ENCODE results near the gene MYO9B. TPM values are rescaled to one million over a fixed set of nuclear protein-coding genes. Genes with fewer than 3 reads are reported as not detected.

MYO9B gene
- total and polyA plus RNA-seq, 9 of the 15 experiments (the other 6 are each of a cell fraction or from before 2014, with no cell fraction given): 2.4 to 77.6 (median 23.0) TPM

GRCh38 chr19:17095141-17095919, 19.8 kb downstream of the MYO9B start:
- POLR2A ChIA-PET: interaction anchor here (0.6 to 1.2 kb wide), 4 partner anchors 10 to 20 kb away, joined by 3 to 7 read pairs (median 3); partner anchors contain the start of gene HAUS8
- BruUV-seq (replicated peaks): no TSS peak
- in situ Hi-C loops (cut with MboI) (no loop called here), intact Hi-C loops (cut with micrococcal nuclease) (no loop called here)
- no peaks in the 10 kb centered on the region for H3K9me1 ChIP-seq (ENCODE audit: control insufficient read depth, insufficient read depth, low read length)
- H3K4me3 ChIP-seq: no peak overlapping the region
- H3K4me2 ChIP-seq (ENCODE audit: insufficient read depth, low read length): no peak overlapping the region
- no peaks in the 10 kb centered on the region; the same call in 1 of the 2 replicates for H4K20me1 ChIP-seq (replicated peaks; ENCODE audit: control insufficient read depth, insufficient read depth, low read length)
- FAIRE-seq (no peak), DNase-seq (ENCODE audit: extremely low read depth in 1 of 4, low spot score in 3 of 4) (no peak), ATAC-seq (no peak; the same call in 1 of the 3 replicates)
- H3K27me3 ChIP-seq (ENCODE audit: control insufficient read depth in 2 of 2, insufficient read depth in 2 of 2, low read length in 2 of 2): no peaks in the 10 kb centered on the region
- H3K27ac ChIP-seq (ENCODE audit: extremely low read depth, low read depth, low read length): peak overlapping the region; percentile 1; the same call in 1 of the 3 replicates
- peaks cover 27 to 29% of the 10 kb centered on the region in 2 experiments for H3K4me1 ChIP-seq (replicated peaks in 1 of 2; ENCODE audit: control insufficient read depth in 2 of 2, insufficient read depth in 2 of 2, low read length in 2 of 2)
- CTCF ChIA-PET (ENCODE audit: low intra/inter-chr PET ratio): no interaction called here
- WGBS (ENCODE audit: insufficient coverage, low coverage, missing lambda C conversion rate): 69% methylated on average over 23 of the region's 23 CpGs
- peak overlapping the region in 1 of 2 experiments; percentile 17; a peak in 1 of 4 replicates for H3K9ac ChIP-seq (ENCODE audit: insufficient read depth in 1 of 2, low read depth in 2 of 2, low read length in 2 of 2)
- H3K36me3 ChIP-seq (ENCODE audit: control insufficient read depth, insufficient read depth, low read length): peaks cover 8% of the 10 kb centered on the region; the same call in 2 of the 3 replicates
- no peak overlapping the region for H2AFZ ChIP-seq (ENCODE audit: low read depth, low read length)
- H3K9me3 ChIP-seq (replicated peaks; ENCODE audit: control insufficient read depth, insufficient read depth, low read depth, low read length): no peaks in the 10 kb centered on the region
- H3K79me2 ChIP-seq (ENCODE audit: control insufficient read depth, insufficient read depth, low read length): peaks cover 80% of the 10 kb centered on the region
- TF ChIP-seq CBFA2T2 (conservative IDR thresholded peaks at IDR 0.05): no peak
- no peak for TF ChIP-seq KLF13 (tag; IDR thresholded peaks at IDR 0.05; ENCODE audit: borderline replicate concordance, low read depth)
- TF ChIP-seq THRB (CRISPR knock-in tag; conservative IDR thresholded peaks at IDR 0.05): no peak
- TF ChIP-seq TCFL5 (CRISPR knock-in tag; conservative IDR thresholded peaks at IDR 0.05): no peak
- no peak for TF ChIP-seq TAF15 (IDR thresholded peaks at IDR 0.05; ENCODE audit: low read depth, low read length)
- 0 out of 2 replicates have a peak, but pooled peaks have one; percentile 31 for TF ChIP-seq ZNF395 (CRISPR knock-in tag; IDR thresholded peaks at IDR 0.05)
- no peak for TF ChIP-seq CCNT2 (IDR thresholded peaks at IDR 0.05; ENCODE audit: borderline replicate concordance, extremely low read depth, insufficient read length, low read depth, low read length)
- TF ChIP-seq SNRNP70 (optimal IDR thresholded peaks at IDR 0.05; ENCODE audit: low read depth, low read length): no peak
- no peak for TF ChIP-seq E2F4 (CRISPR knock-in tag; IDR thresholded peaks at IDR 0.05; ENCODE audit: low read depth)
- TF ChIP-seq RERE (CRISPR knock-in tag; IDR thresholded peaks at IDR 0.05; ENCODE audit: borderline replicate concordance): no peak
